Peyer's patch (tissue), 4 donors: ENCODE measurements around the gene NOSTRIN. TPM values are rescaled to one million over a fixed set of nuclear protein-coding genes. Genes with fewer than 3 reads are reported as not detected.
A peak's percentile ranks its signal among the peaks of the same experiment; 100 is the strongest.

ENCODE experiments used
- DNase-seq, 3 donors: peaks; one replicate each; pipeline ENCODE4 v3.0.0-alpha.2; 2017 to 2019
- H3K27ac ChIP-seq, 4 donors: fragments of 200-600 bp; sonication (generic); one replicate each; pipeline ENCODE4 v1.5.1; 2016 to 2019
- H3K27me3 ChIP-seq, 2 donors: fragments of 200-600 bp; sonication (generic); one replicate each; pipeline ENCODE4 v1.5.1; 2019
- H3K36me3 ChIP-seq, 3 donors: fragments of 200-600 bp; sonication (generic); one replicate each; pipeline ENCODE4 v1.5.1; 2016 to 2019
- H3K4me1 ChIP-seq, 4 donors: fragments of 200-600 bp; sonication (generic); one replicate each; pipeline ENCODE4 v1.5.1; 2016 to 2019
- H3K4me3 ChIP-seq, 4 donors: fragments of 200-600 bp; sonication (generic); 1 replicate in 3 of 4; 2 replicates in 1 of 4; pipeline ENCODE4 v1.5.1; 2016 to 2019; ENCODE audit warnings: mild to moderate bottlenecking in 1 of 4
- H3K9me3 ChIP-seq, 4 donors: fragments of 200-600 bp; sonication (generic); one replicate each; pipeline ENCODE4 v1.5.1; 2016 to 2019; ENCODE audit warnings: mild to moderate bottlenecking in 1 of 4
- POLR2A ChIP-seq, 2 donors: fragments of 450-650 bp; IDR thresholded peaks; one replicate each; pipeline ENCODE4 v1.5.1; 2017; ENCODE audit warnings: antibody characterized with exemption in 2 of 2, mild to moderate bottlenecking in 2 of 2, moderate library complexity in 2 of 2
- total RNA-seq, 4 donors: library from RNA; depleted of rRNA; stranded (reverse); fragments of >200 nt; gene quantifications; one replicate each; pipeline ENCODE4 v1.1.0, GENCODE V29; 2016
- TF ChIP-seq, protein P1 (sequence below), 6 experiments: fragments of 450-650 bp in 4 of 6; fragments of 200-600 bp in 2 of 6; sonication (generic) in 1 of 6; IDR thresholded peaks; one replicate each; pipeline ENCODE4 v1.5.1; 2017 to 2019; ENCODE audit warnings: antibody characterized with exemption in 6 of 6, mild to moderate bottlenecking in 3 of 6, moderate library complexity in 1 of 6

The NOSTRIN gene
- total RNA-seq, 4 donors from 2014 or later: 67.4 to 152 (median 87.7) TPM

DNA sequence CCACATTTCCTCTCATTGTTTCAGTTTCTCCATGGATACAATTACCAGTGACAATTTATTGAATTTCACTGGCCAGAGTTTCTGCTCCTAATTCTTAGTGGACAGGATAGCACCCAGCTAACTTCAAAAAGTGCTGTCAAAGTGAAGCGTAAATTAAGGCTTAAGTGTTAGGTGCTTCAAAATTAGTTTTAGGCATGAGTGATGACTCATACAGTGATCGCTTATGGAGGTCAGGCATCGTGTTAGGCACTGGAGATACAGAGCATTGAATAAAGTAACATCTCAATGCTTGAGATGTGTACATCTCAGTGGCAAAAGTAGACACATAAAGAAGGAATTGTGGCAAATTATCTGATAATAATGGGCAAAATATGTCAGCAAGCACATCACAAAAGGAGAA lies 40.8 kb downstream of the NOSTRIN start:
- no peak overlapping the region for H3K27ac ChIP-seq
- TF ChIP-seq, protein P1, sequence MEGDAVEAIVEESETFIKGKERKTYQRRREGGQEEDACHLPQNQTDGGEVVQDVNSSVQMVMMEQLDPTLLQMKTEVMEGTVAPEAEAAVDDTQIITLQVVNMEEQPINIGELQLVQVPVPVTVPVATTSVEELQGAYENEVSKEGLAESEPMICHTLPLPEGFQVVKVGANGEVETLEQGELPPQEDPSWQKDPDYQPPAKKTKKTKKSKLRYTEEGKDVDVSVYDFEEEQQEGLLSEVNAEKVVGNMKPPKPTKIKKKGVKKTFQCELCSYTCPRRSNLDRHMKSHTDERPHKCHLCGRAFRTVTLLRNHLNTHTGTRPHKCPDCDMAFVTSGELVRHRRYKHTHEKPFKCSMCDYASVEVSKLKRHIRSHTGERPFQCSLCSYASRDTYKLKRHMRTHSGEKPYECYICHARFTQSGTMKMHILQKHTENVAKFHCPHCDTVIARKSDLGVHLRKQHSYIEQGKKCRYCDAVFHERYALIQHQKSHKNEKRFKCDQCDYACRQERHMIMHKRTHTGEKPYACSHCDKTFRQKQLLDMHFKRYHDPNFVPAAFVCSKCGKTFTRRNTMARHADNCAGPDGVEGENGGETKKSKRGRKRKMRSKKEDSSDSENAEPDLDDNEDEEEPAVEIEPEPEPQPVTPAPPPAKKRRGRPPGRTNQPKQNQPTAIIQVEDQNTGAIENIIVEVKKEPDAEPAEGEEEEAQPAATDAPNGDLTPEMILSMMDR (IDR thresholded peaks at IDR 0.05): no peak
- TF ChIP-seq POLR2A (IDR thresholded peaks at IDR 0.05): no peak
- H3K4me3 ChIP-seq: no peak overlapping the region
- H3K27me3 ChIP-seq: no peaks in the 10 kb centered on the region
- peaks cover 0 to 13% (median 0%) of the 10 kb centered on the region in 3 donors for H3K36me3 ChIP-seq
- no peaks in the 10 kb centered on the region for H3K9me3 ChIP-seq
- no peak for DNase-seq
- no peaks in the 10 kb centered on the region for H3K4me1 ChIP-seq

DNA sequence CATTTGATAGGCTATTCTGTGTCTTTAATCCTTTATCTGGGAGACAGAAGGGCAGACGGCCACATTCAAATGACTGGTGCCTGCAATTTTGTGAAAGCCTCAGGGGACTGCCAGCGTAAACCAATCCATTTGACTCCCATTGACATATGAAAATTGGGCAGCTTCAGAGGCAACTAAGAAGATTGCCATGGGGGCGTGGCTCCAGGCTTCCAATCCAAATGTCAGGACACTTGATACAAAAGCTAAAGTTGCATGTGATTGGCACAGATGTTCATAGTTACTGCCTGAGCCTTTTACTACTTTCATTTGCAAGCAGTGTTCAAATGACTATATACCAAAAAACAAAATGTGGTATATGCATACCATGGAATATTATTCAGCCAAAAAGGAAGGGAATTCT lies 45.8 kb downstream of the NOSTRIN start:
- H3K9me3 ChIP-seq: no peaks in the 10 kb centered on the region
- peaks cover 0 to 20% (median 0%) of the 10 kb centered on the region in 3 donors for H3K36me3 ChIP-seq
- no peak for TF ChIP-seq POLR2A (IDR thresholded peaks at IDR 0.05)
- TF ChIP-seq, protein P1 (IDR thresholded peaks at IDR 0.05): no peak
- no peaks in the 10 kb centered on the region for H3K27me3 ChIP-seq
- no peak overlapping the region for H3K27ac ChIP-seq
- no peaks in the 10 kb centered on the region for H3K4me1 ChIP-seq
- H3K4me3 ChIP-seq: no peak overlapping the region
- no peak for DNase-seq

DNA sequence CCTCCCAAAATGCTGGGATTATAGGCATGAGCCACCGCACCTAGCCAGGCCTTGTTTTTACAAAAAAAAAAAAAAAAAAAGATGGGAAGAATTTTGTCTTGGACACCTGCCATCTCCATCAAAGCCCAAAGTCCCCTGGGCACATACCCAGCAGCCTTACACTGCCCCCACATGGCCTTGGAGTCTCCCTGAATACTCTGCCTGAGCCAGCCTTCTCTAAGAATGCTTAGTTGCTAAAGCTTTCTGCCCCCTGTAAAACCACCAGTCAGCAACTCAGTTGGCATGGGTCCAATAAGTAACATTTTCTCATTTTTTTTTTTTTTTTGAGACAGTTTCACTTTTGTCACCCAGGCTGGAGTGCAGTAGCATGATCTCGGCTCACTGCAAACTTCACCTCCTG lies 47.2 kb downstream of the NOSTRIN start:
- Histone ChIP-seq H3K36me3 (peaks cover 0 to 12% (median 0%) of the 10 kb centered on the region in 3 donors), H3K4me1 (no peaks in the 10 kb centered on the region), H3K9me3 (no peaks in the 10 kb centered on the region), H3K4me3 (no peak overlapping the region), H3K27ac (no peak overlapping the region), H3K27me3 (no peaks in the 10 kb centered on the region)
- TF ChIP-seq POLR2A (IDR thresholded peaks at IDR 0.05): no peak
- TF ChIP-seq, protein P1 (IDR thresholded peaks at IDR 0.05): peak in 4 of 6 experiments; percentile 14 to 63 (median 52)
- peak in 2 of 3 donors; percentile 61 to 65 for DNase-seq

DNA sequence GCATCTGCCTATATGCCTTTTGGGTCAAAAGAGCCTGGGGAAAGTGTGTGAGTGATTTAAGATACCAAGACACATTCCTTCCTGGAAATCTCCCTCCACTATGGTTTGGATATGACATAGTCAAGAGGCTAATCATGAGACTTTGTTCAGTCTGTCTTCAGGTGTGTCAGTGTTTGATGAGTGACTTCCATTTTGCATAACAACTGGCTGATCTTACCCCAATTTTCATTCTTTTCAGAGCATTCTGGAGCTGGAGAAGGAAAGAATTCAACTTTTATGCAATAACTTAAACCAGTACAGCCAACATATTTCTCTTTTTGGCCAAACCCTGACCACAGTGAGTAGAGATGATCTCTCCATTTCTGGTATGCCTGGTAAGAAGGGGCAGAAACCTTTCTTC lies 48.4 kb downstream of the NOSTRIN start:
- no peak for DNase-seq
- no peaks in the 10 kb centered on the region for H3K27me3 ChIP-seq
- H3K36me3 ChIP-seq: peaks cover 0 to 14% (median 0%) of the 10 kb centered on the region in 3 donors
- H3K4me3 ChIP-seq: no peak overlapping the region
- no peaks in the 10 kb centered on the region for H3K9me3 ChIP-seq
- no peaks in the 10 kb centered on the region for H3K4me1 ChIP-seq
- TF ChIP-seq POLR2A (IDR thresholded peaks at IDR 0.05): no peak
- TF ChIP-seq, protein P1 (IDR thresholded peaks at IDR 0.05): no peak
- H3K27ac ChIP-seq: no peak overlapping the region

DNA sequence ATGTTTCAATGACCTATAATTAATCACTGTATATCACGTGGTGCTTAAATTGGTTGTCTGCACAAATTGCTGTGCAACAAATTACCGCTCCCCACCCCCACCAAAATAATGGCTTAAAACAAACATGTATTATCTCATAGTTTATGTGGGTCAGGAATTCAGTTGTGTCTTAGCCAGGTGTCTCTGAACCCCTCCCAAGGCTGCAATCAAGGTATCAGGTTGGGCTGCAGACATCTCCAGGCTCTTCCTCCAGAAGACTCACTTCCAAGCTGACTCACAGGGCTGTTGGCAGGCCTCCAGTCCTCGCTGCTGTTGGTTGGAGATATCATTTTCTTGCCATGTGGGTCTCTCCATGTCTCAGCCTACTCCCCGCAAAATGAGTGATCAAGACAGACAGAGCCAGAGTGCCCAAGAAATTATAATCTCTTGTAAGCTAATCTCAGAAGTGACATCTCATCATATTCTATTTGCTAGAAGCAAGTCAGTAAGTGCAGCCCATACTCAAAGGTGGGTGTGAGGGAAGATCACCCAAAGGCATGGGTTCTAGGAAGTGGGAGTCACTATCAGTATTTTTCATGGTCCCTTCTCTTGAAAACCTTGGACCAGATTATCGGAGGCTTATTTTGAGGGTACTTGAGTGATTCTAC lies 49.4 kb downstream of the NOSTRIN start:
- Histone ChIP-seq H3K9me3 (no peaks in the 10 kb centered on the region), H3K4me1 (no peaks in the 10 kb centered on the region), H3K27ac (no peak overlapping the region), H3K4me3 (no peak overlapping the region), H3K36me3 (peaks cover 0 to 16% (median 0%) of the 10 kb centered on the region in 3 donors), H3K27me3 (no peaks in the 10 kb centered on the region)
- TF ChIP-seq POLR2A (IDR thresholded peaks at IDR 0.05): no peak
- TF ChIP-seq, protein P1 (IDR thresholded peaks at IDR 0.05): no peak
- DNase-seq: peak in 2 of 3 donors; percentile 53 to 59
